ENCODE measurements around the gene ZER1. TPM values are rescaled to one million over a fixed set of nuclear protein-coding genes. Genes with fewer than 3 reads are reported as not detected.
A peak's percentile ranks its signal among the peaks of the same experiment; 100 is the strongest.
"Not testable (repeated sequence)": the region's sequence is repeated elsewhere in the genome, so short reads cannot be mapped to it uniquely, and the experiment has no call there.

ZER1 gene
- total RNA-seq (2014; rRNA removed; shearing (Covaris generic)), result 24.5 and 30.1 TPM in 2 replicates

- DNase-seq (ENCODE audit: low read depth), result peak; percentile 84
Observed at GRCh38 chr9:128771745-128772519, at the start of gene ZER1. Gene ZER1, minus strand, starts transcription at chr9:128771927. Its CDS starts 16,362 bp downstream, at chr9:128755565.

- no peak for DNase-seq (ENCODE audit: low read depth)
Observed at GRCh38 chr9:128820665-128821583, 49.2 kb upstream of the ZER1 start.

DNA sequence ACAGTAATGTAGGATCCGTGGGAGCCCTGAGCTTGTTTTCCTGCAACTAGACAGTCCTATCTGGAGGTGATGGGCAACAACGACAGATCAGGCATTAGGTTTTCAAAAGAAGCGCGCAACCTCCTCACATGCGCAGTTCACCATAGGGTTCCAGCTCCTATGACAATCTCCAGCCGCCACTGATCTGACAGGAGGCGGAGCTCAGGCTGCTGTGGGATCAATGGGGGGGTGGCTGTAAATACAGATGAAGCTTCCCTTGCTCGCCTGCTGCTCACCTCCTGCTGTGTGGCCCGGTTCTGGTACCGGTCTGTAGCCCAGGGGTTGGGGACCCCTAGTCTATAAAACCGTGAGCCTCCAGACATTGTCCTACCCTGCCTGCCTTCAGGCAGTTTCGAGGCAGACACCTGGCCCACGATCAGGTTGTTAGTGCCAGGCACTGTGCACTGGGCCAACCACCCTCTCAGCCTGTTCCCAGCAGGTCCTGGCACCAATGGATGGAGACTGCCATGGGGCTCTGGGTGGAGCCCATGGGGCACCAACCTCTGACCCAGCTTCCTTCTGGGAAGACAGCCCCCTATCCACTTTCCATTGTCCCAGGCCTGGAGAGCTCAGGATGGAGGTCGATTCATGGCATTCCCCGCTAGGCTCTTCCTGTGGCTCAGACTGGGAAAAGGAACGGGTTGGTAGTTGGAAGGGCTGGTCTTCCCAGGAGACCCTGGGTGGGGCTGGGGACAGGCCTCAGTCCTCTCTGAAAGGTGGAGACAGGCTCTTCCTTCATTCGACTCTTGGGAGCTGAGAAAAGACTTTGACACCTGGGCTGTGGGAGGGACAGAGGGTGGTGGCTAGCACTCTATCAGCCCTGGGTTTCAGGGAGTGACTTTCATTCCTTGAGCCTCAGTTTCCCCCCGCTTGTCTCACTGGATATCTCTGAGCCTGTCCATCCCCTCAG, 48.3 kb upstream of the ZER1 start:
- no peak for DNase-seq (ENCODE audit: low read depth)

GRCh38 chr9:128818839-128819715, 47.4 kb upstream of the ZER1 start:
- DNase-seq (ENCODE audit: low read depth), result peak; percentile 33

- peak; percentile 96 for DNase-seq (ENCODE audit: low read depth)
Observed at GRCh38 chr9:128818099-128818838, 46.5 kb upstream of the ZER1 start, which contains the start of gene ENDOG. Gene ENDOG, plus strand, starts transcription at chr9:128818500. Its CDS starts 185 bp downstream, at chr9:128818685.

DNA sequence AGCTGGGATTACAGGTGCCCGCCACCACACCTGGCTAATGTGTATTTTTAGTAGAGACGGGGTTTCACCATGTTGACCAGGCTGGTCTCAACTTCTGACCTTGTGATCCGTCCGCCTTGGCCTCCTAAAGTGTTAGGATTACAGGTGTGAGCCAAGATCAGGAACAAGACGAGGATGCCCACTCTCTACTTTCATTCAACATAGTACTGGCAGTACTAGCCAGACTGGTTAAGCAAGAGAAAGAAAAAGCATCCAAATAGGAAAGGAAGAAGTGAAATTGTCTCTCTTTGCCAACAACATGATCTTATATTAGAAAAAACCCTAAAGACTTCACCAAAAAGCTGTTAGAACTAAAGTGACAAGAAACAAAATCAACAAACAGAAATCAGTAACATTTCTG, 39.1 kb upstream of the ZER1 start:
- DNase-seq (ENCODE audit: low read depth), result no peak

DNA sequence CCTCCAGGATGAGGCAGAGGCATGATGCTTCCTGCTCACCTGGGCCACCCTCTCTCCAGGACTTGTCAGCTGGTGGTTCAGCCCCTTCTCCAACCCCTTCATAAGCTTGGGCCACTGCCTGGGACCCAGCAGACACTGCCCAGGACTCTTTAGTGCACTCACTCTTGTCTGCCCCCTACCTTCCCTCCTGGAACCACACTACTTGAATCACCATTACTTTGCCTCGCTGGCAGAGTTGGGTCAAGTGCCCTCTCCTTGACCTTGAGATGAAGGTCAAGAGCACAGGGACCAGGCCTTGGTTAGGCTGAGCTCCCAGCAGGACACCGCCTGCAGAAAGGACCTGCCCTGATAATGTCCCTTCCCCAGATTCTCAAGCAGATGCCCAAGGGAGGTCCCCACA, 38.1 kb upstream of the ZER1 start:
- no peak for DNase-seq (ENCODE audit: low read depth)

DNA sequence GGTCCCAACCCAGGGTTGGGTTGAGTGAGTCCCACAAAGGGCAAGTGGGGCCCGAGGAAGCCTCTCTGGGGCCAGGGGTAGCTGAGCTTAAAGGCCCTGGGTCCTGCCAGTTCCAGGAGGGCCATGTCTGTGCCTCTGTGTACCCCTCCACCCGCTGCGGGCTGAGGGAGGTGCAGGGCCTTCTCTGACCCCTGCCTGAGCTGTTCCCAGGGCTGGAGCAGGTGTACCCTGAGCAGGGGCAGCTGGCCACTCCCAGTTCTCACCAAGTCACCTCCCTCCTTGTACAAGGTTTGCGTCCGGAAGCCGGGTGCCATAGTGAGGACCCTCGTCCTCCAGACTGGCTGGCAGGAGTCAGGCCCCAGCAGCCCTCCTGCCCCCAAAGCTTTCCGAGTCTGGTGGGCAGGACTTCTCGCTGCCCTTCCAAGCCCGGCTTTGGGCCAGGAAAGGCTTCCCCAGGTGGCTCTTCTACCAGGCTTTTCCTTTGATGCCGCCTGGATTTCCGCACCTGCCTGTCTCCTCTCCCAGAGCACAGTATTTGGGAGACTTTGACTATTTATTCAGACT, 37.4 kb upstream of the ZER1 start:
- no peak for DNase-seq (ENCODE audit: low read depth)

- no peak for DNase-seq (ENCODE audit: low read depth)
Observed at GRCh38 chr9:128808543-128808942, 36.8 kb upstream of the ZER1 start.

DNA sequence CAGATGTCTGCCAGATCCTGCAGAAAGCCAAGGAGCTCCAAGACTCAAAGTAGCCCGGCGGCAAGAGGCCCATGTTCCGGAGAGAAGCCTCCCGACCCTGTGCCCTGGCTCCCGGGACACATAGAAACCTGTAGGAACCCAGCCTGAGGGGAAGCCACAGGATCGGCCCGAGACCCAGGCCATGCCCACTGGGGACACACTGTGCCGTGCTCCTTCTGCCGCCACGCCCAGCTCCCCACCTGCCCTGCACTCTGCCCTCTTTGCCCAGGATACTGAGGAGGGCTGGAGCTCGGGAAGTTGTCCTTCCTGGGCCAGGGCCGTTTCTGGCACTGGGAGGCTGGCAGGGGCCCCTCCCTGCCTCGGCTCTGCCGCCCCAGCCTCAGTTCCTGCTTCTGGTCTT, 36.1 kb upstream of the ZER1 start:
- no peak for DNase-seq (ENCODE audit: low read depth)

DNA sequence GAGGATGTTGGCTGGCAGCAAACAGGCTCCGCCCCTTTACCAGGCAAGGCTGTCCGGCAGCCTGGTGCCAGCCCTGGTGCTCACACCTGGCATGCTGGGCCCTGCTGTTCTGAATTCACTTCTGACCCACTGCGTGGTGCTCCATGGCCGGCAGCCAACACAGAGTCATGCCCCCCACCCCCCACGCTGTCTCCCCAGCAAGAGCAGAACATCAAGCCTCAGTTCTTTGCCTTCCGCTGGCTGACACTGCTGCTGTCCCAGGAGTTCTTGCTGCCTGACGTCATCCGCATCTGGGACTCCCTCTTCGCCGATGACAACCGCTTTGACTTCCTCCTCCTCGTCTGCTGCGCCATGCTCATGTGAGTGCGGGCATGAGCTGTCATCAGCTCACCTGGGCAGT, 33.9 kb upstream of the ZER1 start:
- DNase-seq (ENCODE audit: low read depth), result no peak

- no peak for DNase-seq (ENCODE audit: low read depth)
Observed at GRCh38 chr9:128802482-128802881, 30.8 kb upstream of the ZER1 start.

DNA sequence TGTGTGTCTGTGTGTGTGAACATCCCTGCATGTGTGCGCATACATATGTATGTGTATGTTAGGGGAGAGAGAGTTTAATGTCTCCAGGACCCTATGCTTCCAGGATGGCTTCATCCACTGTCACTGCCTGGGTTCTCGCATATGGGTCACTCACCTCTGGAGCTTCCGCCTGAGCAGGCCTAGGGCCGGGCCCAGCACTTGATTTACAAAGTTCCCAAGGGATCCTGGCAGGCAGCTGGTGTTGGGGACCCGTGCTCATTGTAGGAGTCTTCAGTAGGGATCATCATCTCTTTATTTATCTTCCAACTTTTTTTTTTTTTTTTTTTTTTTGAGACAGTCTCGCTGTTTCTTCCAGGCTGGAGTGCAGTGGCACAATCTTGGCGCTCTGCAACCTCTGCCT, 28.3 kb upstream of the ZER1 start:
- DNase-seq (ENCODE audit: low read depth), result no peak

DNA sequence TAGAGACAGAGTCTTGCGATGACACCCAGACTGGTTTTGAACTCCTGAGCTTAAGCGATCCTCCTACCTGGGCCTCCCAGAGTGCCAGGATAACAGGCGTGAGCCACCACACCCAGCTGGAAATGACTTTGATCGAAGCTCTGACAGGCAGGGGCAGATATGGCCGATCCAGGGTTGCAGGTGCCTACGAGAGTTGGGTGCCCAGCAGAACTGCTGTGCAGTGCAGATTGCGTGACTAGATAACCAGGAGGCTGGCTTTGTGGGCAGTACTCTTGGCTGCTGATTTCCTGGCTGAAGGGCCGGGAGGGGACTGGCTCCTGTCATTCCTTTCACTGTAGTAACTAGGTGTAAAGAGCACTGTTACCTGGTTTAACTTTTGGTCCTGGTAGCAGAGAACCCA, 27.2 kb upstream of the ZER1 start:
- no peak for DNase-seq (ENCODE audit: low read depth)

- DNase-seq (ENCODE audit: low read depth), result not testable (repeated sequence)
Observed at GRCh38 chr9:128794961-128795360, 23.2 kb upstream of the ZER1 start.

GRCh38 chr9:128792978-128793686, 21.4 kb upstream of the ZER1 start:
- DNase-seq (ENCODE audit: low read depth), result no peak

- no peak for DNase-seq (ENCODE audit: low read depth)
Observed at GRCh38 chr9:128792134-128792533, 20.4 kb upstream of the ZER1 start.

DNA sequence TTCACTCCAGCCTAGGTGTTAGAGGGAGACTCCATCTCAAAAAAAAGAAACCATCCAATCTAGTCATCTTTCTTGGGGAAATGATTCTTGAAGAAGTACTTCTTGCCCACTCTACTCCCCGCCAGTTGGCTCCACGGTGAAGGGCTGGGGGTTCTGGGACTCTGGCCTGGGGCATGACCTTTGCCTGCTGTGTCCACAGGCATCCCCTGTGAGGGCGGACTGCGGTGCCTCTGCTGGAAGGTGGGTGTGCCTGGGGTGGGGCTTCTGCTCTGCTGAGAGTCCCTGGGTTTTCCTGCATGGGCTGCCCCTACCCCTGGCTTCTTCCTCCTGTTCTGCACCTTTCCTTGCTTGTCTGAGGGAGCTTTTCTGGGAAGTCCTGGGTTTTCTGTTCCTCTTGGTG, 18.8 kb upstream of the ZER1 start:
- no peak for DNase-seq (ENCODE audit: low read depth)

- no peak for DNase-seq (ENCODE audit: low read depth)
Observed at GRCh38 chr9:128788445-128788844, 16.7 kb upstream of the ZER1 start.

Data from M059J (cell line).